ENCODE data around the gene KLRC1. TPM values are rescaled to one million over a fixed set of nuclear protein-coding genes. Genes with fewer than 3 reads are reported as not detected.
"Not testable (repeated sequence)": the region's sequence is repeated elsewhere in the genome, so short reads cannot be mapped to it uniquely, and the experiment has no call there.

KLRC1 gene
- total RNA-seq, 1 donor from 2014 or later = not detected

DNA sequence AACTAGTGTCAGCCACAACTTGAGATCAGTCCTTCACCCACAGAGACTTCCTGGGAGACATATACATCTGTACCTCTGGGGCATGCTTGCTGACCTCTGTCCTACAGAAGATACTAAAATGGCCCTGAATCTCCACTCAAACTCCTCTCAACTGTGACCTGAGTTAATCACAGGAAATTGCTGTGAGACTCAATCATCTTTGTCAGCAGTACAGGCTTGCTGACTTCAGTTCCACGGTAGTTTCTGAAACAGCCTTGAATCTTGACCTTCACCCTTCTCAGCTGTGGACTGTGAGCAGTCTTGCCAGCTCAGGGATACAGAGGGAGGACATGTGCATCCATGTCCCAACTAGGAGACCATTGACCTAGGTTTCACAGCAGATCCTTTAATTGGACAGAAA, 1.4 kb upstream of the KLRC1 start:
- no peak overlapping the region for H3K4me3 Mint-ChIP-seq (ENCODE audit: unreplicated experiment)
- no peak overlapping the region for H3K27ac Mint-ChIP-seq (ENCODE audit: unreplicated experiment)
- peaks cover 46% of the 10 kb centered on the region for H3K9me3 Mint-ChIP-seq (ENCODE audit: low read depth)
- no peaks in the 10 kb centered on the region for H3K4me1 Mint-ChIP-seq (ENCODE audit: low read depth)
- no peaks in the 10 kb centered on the region for H3K27me3 Mint-ChIP-seq (ENCODE audit: low read depth)
- no peak for DNase-seq (ENCODE audit: low spot score)
- TF ChIP-seq CTCF (IDR thresholded peaks at IDR 0.05) = no peak
- H3K36me3 Mint-ChIP-seq (ENCODE audit: low read depth) = peaks cover 15% of the 10 kb centered on the region

DNA sequence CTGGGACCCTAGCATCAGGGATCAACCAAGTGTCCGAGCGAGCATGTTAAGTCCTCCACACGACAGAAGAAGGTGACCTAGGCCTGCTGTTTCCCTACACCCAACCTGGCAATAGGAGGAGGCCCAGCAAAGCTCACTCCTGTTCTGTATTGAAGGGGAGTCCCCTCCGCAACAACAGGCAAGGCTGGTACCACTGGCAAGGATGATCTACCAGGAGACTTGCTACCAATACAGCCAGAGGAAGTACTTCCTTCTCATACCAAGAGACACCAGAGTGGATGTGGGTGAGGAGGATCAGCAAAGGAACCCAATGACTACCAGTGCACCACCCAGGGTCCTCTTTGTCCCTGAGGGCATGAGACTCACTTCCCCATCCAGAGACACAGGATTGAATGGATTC, 4.9 kb downstream of the KLRC1 start:
- no peaks in the 10 kb centered on the region for H3K36me3 Mint-ChIP-seq (ENCODE audit: low read depth)
- no peaks in the 10 kb centered on the region for H3K4me1 Mint-ChIP-seq (ENCODE audit: low read depth)
- no peak for DNase-seq (ENCODE audit: low spot score)
- no peak overlapping the region for H3K4me3 Mint-ChIP-seq (ENCODE audit: unreplicated experiment)
- no peak for TF ChIP-seq CTCF (IDR thresholded peaks at IDR 0.05)
- H3K27ac Mint-ChIP-seq (ENCODE audit: unreplicated experiment) = no peak overlapping the region
- no peaks in the 10 kb centered on the region for H3K27me3 Mint-ChIP-seq (ENCODE audit: low read depth)
- no peaks in the 10 kb centered on the region for H3K9me3 Mint-ChIP-seq (ENCODE audit: low read depth)

DNA sequence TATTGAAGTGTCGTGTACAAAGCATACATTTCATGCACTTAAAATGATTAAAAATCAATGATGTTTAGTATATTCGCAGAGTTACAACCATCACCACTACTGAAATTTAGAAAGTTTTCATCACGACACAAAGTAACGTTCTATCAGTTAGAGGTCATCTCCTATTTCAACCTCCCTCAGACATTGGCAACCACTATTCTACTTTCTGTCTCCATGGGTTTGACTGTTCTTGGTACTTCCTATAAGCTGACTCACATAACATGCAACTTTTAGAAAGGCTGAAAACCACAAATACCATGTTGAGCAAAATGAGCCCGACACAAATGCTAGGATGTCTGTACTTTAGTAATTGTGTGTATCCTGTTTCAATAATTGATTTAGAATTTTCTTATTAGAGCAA, 7.1 kb downstream of the KLRC1 start:
- not testable (repeated sequence) for H3K36me3 Mint-ChIP-seq (ENCODE audit: low read depth); DNase-seq (ENCODE audit: low spot score); H3K4me1 Mint-ChIP-seq (ENCODE audit: low read depth); H3K9me3 Mint-ChIP-seq (ENCODE audit: low read depth); H3K27ac Mint-ChIP-seq (ENCODE audit: unreplicated experiment); H3K4me3 Mint-ChIP-seq (ENCODE audit: unreplicated experiment); H3K27me3 Mint-ChIP-seq (ENCODE audit: low read depth)

GRCh38 chr12:10441144-10441543, 12.0 kb downstream of the KLRC1 start:
- H3K27me3 Mint-ChIP-seq (ENCODE audit: low read depth); H3K27ac Mint-ChIP-seq (ENCODE audit: unreplicated experiment); H3K4me3 Mint-ChIP-seq (ENCODE audit: unreplicated experiment); DNase-seq (ENCODE audit: low spot score); H3K4me1 Mint-ChIP-seq (ENCODE audit: low read depth); H3K36me3 Mint-ChIP-seq (ENCODE audit: low read depth); H3K9me3 Mint-ChIP-seq (ENCODE audit: low read depth): not testable (repeated sequence)

DNA sequence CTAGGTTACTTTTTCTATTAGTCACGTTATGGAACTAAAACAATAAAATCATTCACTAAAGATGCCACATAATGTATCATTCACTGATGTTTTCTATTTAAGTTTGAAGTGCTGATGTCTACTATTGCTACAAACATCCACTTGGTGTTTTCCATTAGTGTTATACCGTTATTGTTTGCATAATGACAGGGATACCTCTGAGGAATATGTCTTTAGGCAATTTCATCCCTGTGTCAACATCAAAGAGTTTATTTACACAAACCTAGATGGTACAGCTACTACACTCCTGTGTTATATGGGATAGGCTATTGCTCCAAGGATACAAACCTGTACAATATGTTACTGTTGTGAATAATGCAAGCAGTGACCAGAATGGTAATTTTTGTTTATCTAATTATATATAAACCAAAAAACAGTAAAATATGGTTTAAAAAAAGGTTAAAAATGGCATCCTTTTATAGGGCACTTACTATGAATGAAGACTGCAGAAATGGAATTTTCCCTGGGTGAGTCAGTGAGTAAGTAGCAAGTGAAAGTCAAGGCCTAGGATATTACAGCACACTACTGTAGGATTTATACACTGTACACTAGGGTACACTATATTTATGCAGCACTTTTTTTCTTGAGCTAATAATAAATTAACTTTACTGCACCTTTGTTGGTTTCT, 13.4 kb downstream of the KLRC1 start:
- DNase-seq (ENCODE audit: low spot score); H3K27ac Mint-ChIP-seq (ENCODE audit: unreplicated experiment); H3K36me3 Mint-ChIP-seq (ENCODE audit: low read depth); H3K9me3 Mint-ChIP-seq (ENCODE audit: low read depth); H3K4me1 Mint-ChIP-seq (ENCODE audit: low read depth); H3K27me3 Mint-ChIP-seq (ENCODE audit: low read depth); H3K4me3 Mint-ChIP-seq (ENCODE audit: unreplicated experiment): not testable (repeated sequence)

- not testable (repeated sequence) for H3K36me3 Mint-ChIP-seq (ENCODE audit: low read depth); H3K27ac Mint-ChIP-seq (ENCODE audit: unreplicated experiment); DNase-seq (ENCODE audit: low spot score); H3K4me1 Mint-ChIP-seq (ENCODE audit: low read depth); H3K27me3 Mint-ChIP-seq (ENCODE audit: low read depth); H3K9me3 Mint-ChIP-seq (ENCODE audit: low read depth); H3K4me3 Mint-ChIP-seq (ENCODE audit: unreplicated experiment)
Measured at GRCh38 chr12:10437601-10438000, 15.6 kb downstream of the KLRC1 start.

DNA sequence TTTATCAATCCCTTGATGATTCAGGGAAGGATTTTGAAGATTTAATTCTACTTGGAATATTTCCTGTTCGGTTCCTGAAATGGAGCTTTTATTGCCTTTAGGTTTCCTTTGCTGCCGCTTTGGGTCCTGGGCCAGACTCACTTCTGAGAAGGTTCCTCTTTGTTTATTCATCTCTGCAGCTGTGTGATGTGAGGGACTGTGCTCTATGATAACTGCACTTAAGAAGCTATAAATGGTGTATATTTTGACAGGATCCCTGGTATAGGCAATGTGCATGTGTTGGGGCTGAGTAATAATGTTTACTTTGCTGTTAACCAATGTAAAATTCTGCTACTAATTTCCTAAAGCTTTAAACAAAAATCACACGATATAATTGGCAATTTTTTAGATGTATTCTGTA, 17.4 kb downstream of the KLRC1 start, which contains the start of gene KLRC2:
KLRC2 (minus strand) TSS at position 195 of the 400 bp plus-strand sequence; CDS start at position 171, 24 bp downstream.
- H3K27me3 Mint-ChIP-seq (ENCODE audit: low read depth); H3K4me3 Mint-ChIP-seq (ENCODE audit: unreplicated experiment); H3K9me3 Mint-ChIP-seq (ENCODE audit: low read depth); DNase-seq (ENCODE audit: low spot score); H3K4me1 Mint-ChIP-seq (ENCODE audit: low read depth); H3K36me3 Mint-ChIP-seq (ENCODE audit: low read depth): not testable (repeated sequence)
- H3K27ac Mint-ChIP-seq (ENCODE audit: unreplicated experiment) = peak within 1 kb of the TSS; percentile 68

DNA sequence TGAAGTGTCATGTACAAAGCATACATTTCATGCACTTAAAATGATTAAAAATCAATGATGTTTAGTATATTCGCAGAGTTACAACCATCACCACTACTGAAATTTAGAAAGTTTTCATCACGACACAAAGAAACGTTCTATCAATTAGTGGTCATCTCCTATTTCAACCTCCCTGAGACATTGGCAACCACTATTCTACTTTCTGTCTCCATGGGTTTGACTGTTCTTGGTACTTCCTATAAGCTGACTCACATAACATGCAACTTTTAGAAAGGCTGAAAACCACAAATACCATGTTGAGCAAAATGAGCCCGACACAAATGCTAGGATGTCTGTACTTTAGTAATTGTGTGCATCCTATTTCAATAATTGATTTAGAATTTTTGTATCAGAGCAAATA, 22.6 kb downstream of the KLRC1 start:
- H3K9me3 Mint-ChIP-seq (ENCODE audit: low read depth); H3K4me1 Mint-ChIP-seq (ENCODE audit: low read depth): not testable (repeated sequence)

DNA sequence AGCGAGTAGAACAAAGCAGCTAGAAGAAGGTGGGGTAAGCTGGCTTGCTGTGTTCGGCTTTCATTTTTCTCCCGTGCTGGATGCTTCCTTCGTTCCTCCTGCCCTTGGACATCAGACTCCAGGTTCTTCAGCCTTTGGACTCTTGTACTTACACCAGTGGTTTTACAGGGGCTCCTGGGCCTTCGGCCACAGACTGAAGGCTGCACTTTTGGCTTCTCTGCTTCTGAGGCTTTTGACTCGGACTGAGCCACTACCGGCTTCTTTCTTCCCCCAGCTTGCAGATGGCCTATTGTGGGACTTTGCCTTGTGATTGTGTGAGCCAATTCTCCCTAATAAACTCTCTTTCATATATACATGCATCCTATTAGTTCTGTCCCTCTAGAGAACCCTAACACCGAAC, 27.2 kb downstream of the KLRC1 start:
- H3K27ac Mint-ChIP-seq (ENCODE audit: unreplicated experiment); H3K36me3 Mint-ChIP-seq (ENCODE audit: low read depth); H3K27me3 Mint-ChIP-seq (ENCODE audit: low read depth); DNase-seq (ENCODE audit: low spot score); H3K9me3 Mint-ChIP-seq (ENCODE audit: low read depth); H3K4me1 Mint-ChIP-seq (ENCODE audit: low read depth); H3K4me3 Mint-ChIP-seq (ENCODE audit: unreplicated experiment): not testable (repeated sequence)

More for the DNA sequence above, 22.6 kb downstream of the KLRC1 start:
- H3K27me3 Mint-ChIP-seq (ENCODE audit: low read depth); H3K4me3 Mint-ChIP-seq (ENCODE audit: unreplicated experiment); H3K27ac Mint-ChIP-seq (ENCODE audit: unreplicated experiment); H3K36me3 Mint-ChIP-seq (ENCODE audit: low read depth); DNase-seq (ENCODE audit: low spot score): not testable (repeated sequence)

GRCh38 chr12:10424260-10424899, 28.8 kb downstream of the KLRC1 start:
- not testable (repeated sequence) for DNase-seq (ENCODE audit: low spot score); H3K9me3 Mint-ChIP-seq (ENCODE audit: low read depth); H3K27ac Mint-ChIP-seq (ENCODE audit: unreplicated experiment); H3K4me3 Mint-ChIP-seq (ENCODE audit: unreplicated experiment); H3K27me3 Mint-ChIP-seq (ENCODE audit: low read depth); H3K36me3 Mint-ChIP-seq (ENCODE audit: low read depth); H3K4me1 Mint-ChIP-seq (ENCODE audit: low read depth)

- not testable (repeated sequence) for DNase-seq (ENCODE audit: low spot score); H3K4me1 Mint-ChIP-seq (ENCODE audit: low read depth); H3K27ac Mint-ChIP-seq (ENCODE audit: unreplicated experiment); H3K4me3 Mint-ChIP-seq (ENCODE audit: unreplicated experiment); H3K36me3 Mint-ChIP-seq (ENCODE audit: low read depth); H3K9me3 Mint-ChIP-seq (ENCODE audit: low read depth); H3K27me3 Mint-ChIP-seq (ENCODE audit: low read depth)
Measured at GRCh38 chr12:10422159-10422558, 31.0 kb downstream of the KLRC1 start.
